Neural cell (in vitro differentiated cells): Measurements from ENCODE around the gene TMEM128. TPM values are rescaled to one million over a fixed set of nuclear protein-coding genes. Genes with fewer than 3 reads are reported as not detected.

Source experiments
- H2AFZ ChIP-seq: fragments of 200-600, 300-800 bp; sonication (generic), shearing (Covaris generic); 2 replicates; pipeline ENCODE4 v1.6.0; 2014; ENCODE audit warnings: low read depth, mild to moderate bottlenecking, antibody characterized with exemption, low read length, moderate library complexity
- H3F3A ChIP-seq: fragments of 200-600 bp; shearing (Covaris generic); 2 replicates; pipeline ENCODE4 v1.6.1; 2016; ENCODE audit warnings: mild to moderate bottlenecking, moderate library complexity, mixed read lengths, antibody characterized with exemption, low read length; ENCODE audit not compliant: insufficient read depth, poor library complexity, severe bottlenecking
- H3K27ac ChIP-seq: fragments of 200-600, 300-800 bp; sonication (generic), shearing (Covaris generic); 2 replicates; pipeline ENCODE4 v1.5.1; 2014; ENCODE audit warnings: mild to moderate bottlenecking, low read length, moderate library complexity
- H3K27me3 ChIP-seq: fragments of 300-800, 200-600 bp; sonication (generic), shearing (Covaris generic); 2 replicates; pipeline ENCODE4 v1.6.0; 2014; ENCODE audit warnings: mild to moderate bottlenecking, low read depth, low read length, moderate library complexity; ENCODE audit not compliant: insufficient read depth
- H3K36me3 ChIP-seq: fragments of 300-800, 200-600 bp; sonication (generic), shearing (Covaris generic); 2 replicates; pipeline ENCODE4 v1.5.1; 2014; ENCODE audit warnings: mild to moderate bottlenecking, antibody characterized with exemption, low read length, moderate library complexity; ENCODE audit not compliant: insufficient read depth
- H3K4me2 ChIP-seq: fragments of 300-800, 200-600 bp; sonication (generic), shearing (Covaris generic); 2 replicates; pipeline ENCODE4 v1.6.0; 2014; ENCODE audit warnings: mild to moderate bottlenecking, low read length
- H3K4me3 ChIP-seq: fragments of 300-800, 200-600 bp; sonication (generic), shearing (Covaris generic); 2 replicates; pipeline ENCODE4 v1.5.1; 2014; ENCODE audit warnings: mild to moderate bottlenecking, low read length, moderate library complexity
- H3K79me2 ChIP-seq: fragments of 200-600 bp; shearing (Covaris generic); replicated peaks from 2 replicates; pipeline ENCODE4 v1.6.0; 2014; ENCODE audit warnings: mild to moderate bottlenecking, low read length, moderate library complexity; ENCODE audit not compliant: insufficient read depth
- H3K9ac ChIP-seq: fragments of 300-800, 200-600 bp; sonication (generic), shearing (Covaris generic); 2 replicates; pipeline ENCODE4 v1.6.1; 2016; ENCODE audit warnings: mild to moderate bottlenecking, low read length, mixed read lengths
- H3K9me2 ChIP-seq: fragments of 200-600 bp; shearing (Covaris generic); 2 replicates; pipeline ENCODE4 v1.6.1; 2016; ENCODE audit warnings: mild to moderate bottlenecking, low read length, mixed read lengths; ENCODE audit not compliant: insufficient read depth
- H3K9me3 ChIP-seq: fragments of 200-600, 300-800 bp; sonication (generic), shearing (Covaris generic); 2 replicates; pipeline ENCODE4 v1.6.1; 2016; ENCODE audit warnings: mild to moderate bottlenecking, mixed run types, low read length, moderate library complexity, mixed read lengths
- H4K20me1 ChIP-seq: fragments of 200-600 bp; shearing (Covaris generic); 2 replicates; pipeline ENCODE4 v1.6.1; 2016; ENCODE audit warnings: mild to moderate bottlenecking, mixed run types; ENCODE audit not compliant: insufficient read depth
- CTCF ChIP-seq: fragments of 450-650 bp; IDR thresholded peaks from 2 replicates; pipeline ENCODE4 v1.5.1; 2014; ENCODE audit warnings: antibody characterized with exemption, mild to moderate bottlenecking, moderate library complexity; ENCODE audit not compliant: poor library complexity, severe bottlenecking
- EP300 ChIP-seq: fragments of 450-650 bp; conservative IDR thresholded peaks from 2 replicates; pipeline ENCODE4 v1.6.1; 2014; ENCODE audit warnings: antibody characterized with exemption, mild to moderate bottlenecking, moderate library complexity; ENCODE audit not compliant: poor library complexity, severe bottlenecking
- EZH2 ChIP-seq: fragments of 200-600, 300-800 bp; shearing (Covaris generic), sonication (generic); IDR thresholded peaks from 2 replicates; pipeline ENCODE4 v1.6.1; 2014; ENCODE audit warnings: antibody characterized with exemption, low read length, borderline replicate concordance, mild to moderate bottlenecking; ENCODE audit not compliant: insufficient read depth, poor library complexity, severe bottlenecking
- MXI1 ChIP-seq: fragments of 450-650 bp; conservative IDR thresholded peaks from 2 replicates; pipeline ENCODE4 v1.6.1; 2014; ENCODE audit warnings: antibody characterized with exemption, mild to moderate bottlenecking; ENCODE audit not compliant: poor library complexity, severe bottlenecking
- POLR2AphosphoS5 ChIP-seq: IDR thresholded peaks from 2 replicates; pipeline ENCODE4 v1.6.1; 2012
- RAD21 ChIP-seq: fragments of 450-650 bp; conservative IDR thresholded peaks from 2 replicates; pipeline ENCODE4 v1.6.1; 2014; ENCODE audit warnings: antibody characterized with exemption, mild to moderate bottlenecking, moderate library complexity
- REST ChIP-seq: IDR thresholded peaks from 2 replicates; pipeline ENCODE4 v1.6.1; 2012; ENCODE audit warnings: borderline replicate concordance
- SMC3 ChIP-seq: fragments of 450-650 bp; conservative IDR thresholded peaks from 2 replicates; pipeline ENCODE4 v1.6.1; 2014; ENCODE audit warnings: antibody characterized with exemption, mild to moderate bottlenecking, moderate library complexity; ENCODE audit not compliant: poor library complexity
- TAF1 ChIP-seq: IDR thresholded peaks from 2 replicates; pipeline ENCODE4 v1.6.1; 2012; ENCODE audit warnings: low read depth
- polyA plus RNA-seq: library from polyadenylated mRNA; depleted of rRNA; stranded (reverse); fragments of >200 nt; gene quantifications from 2 replicates; pipeline ENCODE4 v1.2.3, GENCODE V29; 2014

The TMEM128 gene
- polyA plus RNA-seq, 1 donor from 2014 or later, result 93.6 TPM

- Histone ChIP-seq H3K27ac (no peak overlapping the region), H3K36me3 (no peaks in the 10 kb centered on the region), H3K9ac (no peak overlapping the region), H3K4me2 (no peak overlapping the region), H3K79me2 (peaks cover 44% of the 10 kb centered on the region), H3K4me3 (no peak overlapping the region), H3K9me2 (no peaks in the 10 kb centered on the region), H3F3A (no peaks in the 10 kb centered on the region), H2AFZ (no peak overlapping the region), H3K9me3 (no peaks in the 10 kb centered on the region), H4K20me1 (no peaks in the 10 kb centered on the region), H3K27me3 (no peaks in the 10 kb centered on the region)
- TF ChIP-seq EZH2 (no peak), MXI1 (no peak), TAF1 (no peak), CTCF (no peak), EP300 (no peak), RAD21 (no peak)
Measured at GRCh38 chr4:4296283-4296846, 48.3 kb upstream of the TMEM128 start.

- Histone ChIP-seq H4K20me1 (no peaks in the 10 kb centered on the region), H3K27ac (no peak overlapping the region), H3K4me3 (no peak overlapping the region), H3F3A (no peaks in the 10 kb centered on the region), H3K9me3 (no peaks in the 10 kb centered on the region), H3K9ac (no peak overlapping the region), H2AFZ (no peak overlapping the region), H3K79me2 (peaks cover 58% of the 10 kb centered on the region), H3K27me3 (no peaks in the 10 kb centered on the region), H3K36me3 (no peaks in the 10 kb centered on the region), H3K4me2 (no peak overlapping the region), H3K9me2 (no peaks in the 10 kb centered on the region)
- TF ChIP-seq SMC3, result no peak
- no peak for TF ChIP-seq RAD21
- no peak for TF ChIP-seq EP300
- no peak for TF ChIP-seq REST
- TF ChIP-seq CTCF, result no peak
- no peak for TF ChIP-seq TAF1
- TF ChIP-seq POLR2AphosphoS5, result no peak
- TF ChIP-seq EZH2, result no peak
Measured at GRCh38 chr4:4293279-4293678, 45.3 kb upstream of the TMEM128 start.
